NCI-H2196 (cell line): Measurements from ENCODE around the gene C6orf89.

ENCODE experiments used
- DNase-seq: peaks from one replicate; lab custom pipeline; 2025; ENCODE audit not compliant: unreplicated experiment; lab: John Stamatoyannopoulos, UW

C6orf89 gene

GRCh38 chr6:36885461-36886401 is at the start of gene C6orf89:
C6orf89 (plus strand) TSS chr6:36885952; CDS start chr6:36899445, 13,493 bp downstream.
- peak; percentile 95 for DNase-seq

- DNase-seq = no peak
Measured at GRCh38 chr6:36836111-36837021, 49.4 kb upstream of the C6orf89 start.

GRCh38 chr6:36837022-36837339 is 48.8 kb upstream of the C6orf89 start:
- no peak for DNase-seq

GRCh38 chr6:36837686-36838085 is 48.1 kb upstream of the C6orf89 start:
- DNase-seq = no peak

- DNase-seq = no peak
Measured at GRCh38 chr6:36838896-36839748, 46.6 kb upstream of the C6orf89 start, which contains the start of gene CPNE5. CPNE5 (minus strand) TSS chr6:36839444; CDS start chr6:36839377, 67 bp downstream.

- no peak for DNase-seq
Measured at GRCh38 chr6:36839749-36840431, 45.9 kb upstream of the C6orf89 start.

- DNase-seq = no peak
Measured at GRCh38 chr6:36840432-36841403, 45.0 kb upstream of the C6orf89 start.

- no peak for DNase-seq
Measured at GRCh38 chr6:36841756-36842155, 44.0 kb upstream of the C6orf89 start.

GRCh38 chr6:36843170-36843569 is 42.6 kb upstream of the C6orf89 start:
- no peak for DNase-seq

- no peak for DNase-seq
Measured at GRCh38 chr6:36844232-36845170, 41.3 kb upstream of the C6orf89 start.

GRCh38 chr6:36845233-36845632 is 40.5 kb upstream of the C6orf89 start:
- DNase-seq = no peak

- no peak for DNase-seq
Measured at GRCh38 chr6:36847152-36847551, 38.6 kb upstream of the C6orf89 start.

GRCh38 chr6:36847991-36848390 is 37.8 kb upstream of the C6orf89 start:
- no peak for DNase-seq

GRCh38 chr6:36848658-36849441 is 36.9 kb upstream of the C6orf89 start:
- no peak for DNase-seq

- no peak for DNase-seq
Measured at GRCh38 chr6:36850021-36850420, 35.7 kb upstream of the C6orf89 start.

GRCh38 chr6:36851149-36851614 is 34.6 kb upstream of the C6orf89 start:
- DNase-seq = peak; percentile 83

GRCh38 chr6:36851626-36852025 is 34.1 kb upstream of the C6orf89 start:
- DNase-seq = no peak
